C1 segment of cervical spinal cord (tissue), 14 donors: ENCODE results near the gene CLDN8.

Experiments used
- DNase-seq, 14 donors: peaks; one replicate each; lab custom pipeline; 2025; lab: John Stamatoyannopoulos, UW

Gene CLDN8

DNA sequence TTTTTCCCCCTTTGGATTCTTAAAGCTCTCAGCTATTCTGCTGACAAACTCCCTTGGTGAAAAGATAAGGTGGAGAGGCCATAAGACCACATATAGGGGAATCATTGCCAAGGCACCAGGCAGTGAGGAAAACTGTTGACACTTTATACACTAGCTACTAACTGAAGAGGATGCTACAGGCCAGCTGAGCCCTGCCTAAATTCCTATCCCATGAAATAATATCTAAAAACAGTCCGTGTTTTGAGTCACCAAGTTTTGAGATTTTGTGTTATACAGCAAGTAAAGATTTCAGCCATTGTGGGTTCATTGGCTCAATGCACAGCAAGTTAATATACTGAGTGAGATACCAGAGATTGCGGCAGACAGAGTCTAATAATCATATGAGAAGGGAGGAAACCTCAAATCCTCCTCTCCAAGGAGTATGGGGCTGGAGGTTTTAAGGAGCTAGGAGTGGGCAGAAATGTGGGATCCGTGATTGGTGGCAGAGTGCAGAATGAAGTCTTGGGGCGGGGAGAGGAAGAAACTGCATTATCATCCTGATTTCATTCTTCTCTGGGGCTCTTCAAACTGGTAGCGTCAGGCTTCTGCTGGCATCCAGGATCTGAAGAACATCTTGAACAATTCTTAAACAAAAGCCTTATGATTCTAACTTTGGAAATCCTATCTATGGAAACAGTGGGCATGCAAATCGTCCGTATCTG, 9.2 kb downstream of the CLDN8 start:
- no peak for DNase-seq

GRCh38 chr21:30200000-30200399, 15.9 kb downstream of the CLDN8 start:
- DNase-seq = no peak

- no peak for DNase-seq
Observed at GRCh38 chr21:30194701-30195299, 21.1 kb downstream of the CLDN8 start.

- DNase-seq = no peak
Observed at GRCh38 chr21:30193201-30193600, 22.7 kb downstream of the CLDN8 start.

- DNase-seq = no peak
Observed at GRCh38 chr21:30190554-30190953, 25.3 kb downstream of the CLDN8 start.

DNA sequence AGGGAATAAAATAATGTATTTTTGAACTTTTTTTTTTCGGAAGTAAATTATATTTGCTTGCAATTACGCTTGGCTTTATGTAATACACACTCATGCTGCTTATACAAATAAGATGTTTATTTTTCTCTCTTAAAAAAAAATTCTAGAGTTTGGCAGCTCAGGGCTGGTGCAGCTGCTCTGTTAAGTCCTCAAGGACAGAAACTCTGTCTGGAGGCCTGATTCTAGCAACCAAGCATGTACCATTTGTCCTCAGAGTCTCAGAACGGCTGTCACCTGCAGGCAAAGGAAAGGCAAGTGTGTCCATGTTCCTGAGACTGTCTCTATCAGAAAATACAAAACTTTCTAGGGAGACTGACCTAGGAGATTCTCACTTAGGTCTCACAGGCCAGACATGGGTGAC, 26.1 kb downstream of the CLDN8 start:
- peak in 1 of 14 donors; percentile 3 for DNase-seq

- no peak for DNase-seq
Observed at GRCh38 chr21:30186242-30186641, 29.7 kb downstream of the CLDN8 start.

GRCh38 chr21:30168086-30168485, 47.8 kb downstream of the CLDN8 start:
- DNase-seq = no peak

- no peak for DNase-seq
Observed at GRCh38 chr21:30166705-30167104, 49.2 kb downstream of the CLDN8 start, which contains the start of gene CLDN17. Gene CLDN17 (minus strand): TSS chr21:30166805. CDS start chr21:30166617, 188 bp downstream.

- DNase-seq = no peak
Observed at GRCh38 chr21:30166171-30166570, 49.7 kb downstream of the CLDN8 start.

DNA sequence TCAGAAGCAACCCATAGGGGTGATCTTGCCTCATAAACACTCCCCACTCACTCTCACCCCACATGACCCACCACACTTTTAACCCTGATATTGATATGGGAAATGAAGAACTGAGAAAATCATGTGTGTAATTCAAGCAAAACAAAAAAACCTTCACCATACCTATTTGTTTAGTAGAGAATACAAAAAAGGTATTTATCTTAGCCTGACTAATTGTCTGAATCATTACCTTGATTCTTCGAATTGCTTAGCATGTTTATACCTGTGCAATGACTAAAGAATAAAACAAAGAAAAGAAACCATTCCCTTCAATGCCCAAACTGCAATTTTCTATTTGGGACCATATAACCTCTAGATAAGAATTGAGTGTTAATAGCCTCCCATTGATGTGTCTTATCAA, 51.1 kb downstream of the CLDN8 start:
- DNase-seq = no peak
